Measurements from ENCODE around the gene PRPF6. TPM values are rescaled to one million over a fixed set of nuclear protein-coding genes. Genes with fewer than 3 reads are reported as not detected.
A peak's percentile ranks its signal among the peaks of the same experiment; 100 is the strongest.

The PRPF6 gene
- total and polyA plus RNA-seq, 2 of the 13 experiments (the other 11 are each of a cell fraction or from before 2014, with no cell fraction given) = 63.7 to 101 TPM

- TF ChIP-seq, protein P1, sequence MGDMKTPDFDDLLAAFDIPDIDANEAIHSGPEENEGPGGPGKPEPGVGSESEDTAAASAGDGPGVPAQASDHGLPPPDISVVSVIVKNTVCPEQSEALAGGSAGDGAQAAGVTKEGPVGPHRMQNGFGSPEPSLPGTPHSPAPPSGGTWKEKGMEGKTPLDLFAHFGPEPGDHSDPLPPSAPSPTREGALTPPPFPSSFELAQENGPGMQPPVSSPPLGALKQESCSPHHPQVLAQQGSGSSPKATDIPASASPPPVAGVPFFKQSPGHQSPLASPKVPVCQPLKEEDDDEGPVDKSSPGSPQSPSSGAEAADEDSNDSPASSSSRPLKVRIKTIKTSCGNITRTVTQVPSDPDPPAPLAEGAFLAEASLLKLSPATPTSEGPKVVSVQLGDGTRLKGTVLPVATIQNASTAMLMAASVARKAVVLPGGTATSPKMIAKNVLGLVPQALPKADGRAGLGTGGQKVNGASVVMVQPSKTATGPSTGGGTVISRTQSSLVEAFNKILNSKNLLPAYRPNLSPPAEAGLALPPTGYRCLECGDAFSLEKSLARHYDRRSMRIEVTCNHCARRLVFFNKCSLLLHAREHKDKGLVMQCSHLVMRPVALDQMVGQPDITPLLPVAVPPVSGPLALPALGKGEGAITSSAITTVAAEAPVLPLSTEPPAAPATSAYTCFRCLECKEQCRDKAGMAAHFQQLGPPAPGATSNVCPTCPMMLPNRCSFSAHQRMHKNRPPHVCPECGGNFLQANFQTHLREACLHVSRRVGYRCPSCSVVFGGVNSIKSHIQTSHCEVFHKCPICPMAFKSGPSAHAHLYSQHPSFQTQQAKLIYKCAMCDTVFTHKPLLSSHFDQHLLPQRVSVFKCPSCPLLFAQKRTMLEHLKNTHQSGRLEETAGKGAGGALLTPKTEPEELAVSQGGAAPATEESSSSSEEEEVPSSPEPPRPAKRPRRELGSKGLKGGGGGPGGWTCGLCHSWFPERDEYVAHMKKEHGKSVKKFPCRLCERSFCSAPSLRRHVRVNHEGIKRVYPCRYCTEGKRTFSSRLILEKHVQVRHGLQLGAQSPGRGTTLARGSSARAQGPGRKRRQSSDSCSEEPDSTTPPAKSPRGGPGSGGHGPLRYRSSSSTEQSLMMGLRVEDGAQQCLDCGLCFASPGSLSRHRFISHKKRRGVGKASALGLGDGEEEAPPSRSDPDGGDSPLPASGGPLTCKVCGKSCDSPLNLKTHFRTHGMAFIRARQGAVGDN (CRISPR knock-in tag; IDR thresholded peaks at IDR 0.05) = peak; percentile 88
- TF ChIP-seq PAXIP1 (CRISPR knock-in tag; conservative IDR thresholded peaks at IDR 0.05) (peak; percentile 79), BRD4 (CRISPR knock-in tag; IDR thresholded peaks at IDR 0.05) (peak; percentile 93; the same call in 1 of the 2 replicates), NCOA2 (CRISPR knock-in tag; IDR thresholded peaks at IDR 0.05) (peak; percentile 55; the same call in 1 of the 2 replicates), ZNF224 (CRISPR knock-in tag; IDR thresholded peaks at IDR 0.05) (no peak; the same call in 1 of the 2 replicates), ZNF670 (CRISPR knock-in tag; IDR thresholded peaks at IDR 0.05; ENCODE audit: borderline replicate concordance) (0 out of 2 replicates have a peak, but pooled peaks have one; percentile 6), ZNF691 (CRISPR knock-in tag; IDR thresholded peaks at IDR 0.05; ENCODE audit: borderline replicate concordance, low read depth) (peak; percentile 78), ZNF549 (CRISPR knock-in tag; IDR thresholded peaks at IDR 0.05) (peak; percentile 83; the same call in 1 of the 2 replicates), CREM (IDR thresholded peaks at IDR 0.05) (peak; percentile 54), CREM (CRISPR knock-in tag; IDR thresholded peaks at IDR 0.05) (0 out of 2 replicates have a peak, but pooled peaks have one; percentile 24), ZNF879 (CRISPR knock-in tag; IDR thresholded peaks at IDR 0.05) (peak; percentile 96), FOXM1 (CRISPR knock-in tag; IDR thresholded peaks at IDR 0.05) (peak; percentile 55; the same call in 1 of the 2 replicates), PCBP1 (IDR thresholded peaks at IDR 0.05; ENCODE audit: borderline replicate concordance, low read depth, low read length) (peak; percentile 90; the same call in 1 of the 2 replicates)
- TF ChIP-seq, protein P2, sequence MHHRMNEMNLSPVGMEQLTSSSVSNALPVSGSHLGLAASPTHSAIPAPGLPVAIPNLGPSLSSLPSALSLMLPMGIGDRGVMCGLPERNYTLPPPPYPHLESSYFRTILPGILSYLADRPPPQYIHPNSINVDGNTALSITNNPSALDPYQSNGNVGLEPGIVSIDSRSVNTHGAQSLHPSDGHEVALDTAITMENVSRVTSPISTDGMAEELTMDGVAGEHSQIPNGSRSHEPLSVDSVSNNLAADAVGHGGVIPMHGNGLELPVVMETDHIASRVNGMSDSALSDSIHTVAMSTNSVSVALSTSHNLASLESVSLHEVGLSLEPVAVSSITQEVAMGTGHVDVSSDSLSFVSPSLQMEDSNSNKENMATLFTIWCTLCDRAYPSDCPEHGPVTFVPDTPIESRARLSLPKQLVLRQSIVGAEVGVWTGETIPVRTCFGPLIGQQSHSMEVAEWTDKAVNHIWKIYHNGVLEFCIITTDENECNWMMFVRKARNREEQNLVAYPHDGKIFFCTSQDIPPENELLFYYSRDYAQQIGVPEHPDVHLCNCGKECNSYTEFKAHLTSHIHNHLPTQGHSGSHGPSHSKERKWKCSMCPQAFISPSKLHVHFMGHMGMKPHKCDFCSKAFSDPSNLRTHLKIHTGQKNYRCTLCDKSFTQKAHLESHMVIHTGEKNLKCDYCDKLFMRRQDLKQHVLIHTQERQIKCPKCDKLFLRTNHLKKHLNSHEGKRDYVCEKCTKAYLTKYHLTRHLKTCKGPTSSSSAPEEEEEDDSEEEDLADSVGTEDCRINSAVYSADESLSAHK (CRISPR knock-in tag; IDR thresholded peaks at IDR 0.05; ENCODE audit: borderline replicate concordance) = 0 out of 2 replicates have a peak, but pooled peaks have one; percentile 13
- TF ChIP-seq, protein P3, sequence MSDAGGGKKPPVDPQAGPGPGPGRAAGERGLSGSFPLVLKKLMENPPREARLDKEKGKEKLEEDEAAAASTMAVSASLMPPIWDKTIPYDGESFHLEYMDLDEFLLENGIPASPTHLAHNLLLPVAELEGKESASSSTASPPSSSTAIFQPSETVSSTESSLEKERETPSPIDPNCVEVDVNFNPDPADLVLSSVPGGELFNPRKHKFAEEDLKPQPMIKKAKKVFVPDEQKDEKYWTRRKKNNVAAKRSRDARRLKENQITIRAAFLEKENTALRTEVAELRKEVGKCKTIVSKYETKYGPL (CRISPR knock-in tag; IDR thresholded peaks at IDR 0.05) = peak; percentile 63; the same call in 1 of the 2 replicates
These were observed 2.4 kb upstream of the PRPF6 start (continued) for GRCh38 chr20:63978319-63979228.

Data from HepG2 (cell line).